ENCODE measurements around the gene ACVR1C.

DNA sequence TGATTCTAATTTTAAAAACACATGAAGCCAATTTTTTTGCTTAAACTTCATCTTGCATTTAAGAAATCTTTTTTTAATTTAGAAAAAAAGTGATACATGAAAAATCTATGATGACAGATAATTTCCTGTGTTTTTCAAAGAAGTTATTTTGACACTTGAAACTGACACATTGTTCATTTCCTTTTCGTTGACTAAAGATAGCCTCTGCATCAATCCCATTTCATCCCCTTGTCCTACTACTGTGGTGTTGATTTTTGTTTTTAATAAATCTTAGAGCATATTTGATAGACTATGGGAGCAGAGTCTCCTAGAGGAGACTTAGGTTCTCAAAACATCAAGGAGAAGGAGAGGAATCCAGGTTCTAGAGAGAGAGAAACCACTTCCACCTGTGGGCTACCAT lies 70.9 kb downstream of the ACVR1C start:
- TF ChIP-seq CTCF (IDR thresholded peaks at IDR 0.05; ENCODE audit: low read length) (no peak), EZH2 (optimal IDR thresholded peaks at IDR 0.05; ENCODE audit: low read depth, low read length) (no peak)
